HEK293 (cell line): ENCODE measurements around the gene FOXA2.

Source experiments
- CTCF ChIA-PET: fragments of 350-600 bp; formaldehyde crosslinking; extraction: SDS; loops from one replicate; lab custom pipeline; 2021; ENCODE audit warnings: antibody characterized with exemption; lab: Yijun Ruan, JAX
- POLR2A ChIA-PET: fragments of 300-600 bp; formaldehyde crosslinking; extraction: SDS; loops from one replicate; lab custom pipeline; 2020; ENCODE audit warnings: antibody characterized with exemption, inconsistent platforms; lab: Yijun Ruan, JAX
- H3K27ac ChIP-seq: fragments of 200-500 bp; sonication (Bioruptor generic); 2 replicates; pipeline ENCODE4 v1.5.1; 2014; ENCODE audit warnings: low read depth, low read length, control low read depth, inconsistent platforms; ENCODE audit errors: extremely low read depth
- H3K36me3 ChIP-seq, 2 experiments: fragments of 200-500 bp in 1 of 2; sonication (Bioruptor generic) in 1 of 2; 1 replicate in 1 of 2; 2 replicates in 1 of 2; pipeline ENCODE4 v1.5.1; 2014 to 2017; ENCODE audit warnings: inconsistent platforms in 2 of 2, low read length in 2 of 2; ENCODE audit not compliant: control insufficient read depth in 2 of 2, insufficient read depth in 1 of 2
- H3K4me1 ChIP-seq: fragments of 200-500 bp; sonication (Bioruptor generic); 2 replicates; pipeline ENCODE4 v1.5.1; 2014; ENCODE audit warnings: mild to moderate bottlenecking, low read length, inconsistent platforms; ENCODE audit not compliant: control insufficient read depth, insufficient read depth
- H3K4me3 ChIP-seq: 2 replicates; pipeline ENCODE4 v1.5.1; 2011; ENCODE audit warnings: low read depth, mild to moderate bottlenecking, control low read depth, low read length, moderate library complexity
- H3K9me3 ChIP-seq: fragments of 200-500 bp; sonication (Bioruptor generic); 2 replicates; pipeline ENCODE4 v1.5.1; 2014; ENCODE audit warnings: low read depth, low read length, inconsistent platforms; ENCODE audit not compliant: control insufficient read depth, insufficient read depth
- SCRT2 ChIP-seq: fragments of 450-650 bp; formaldehyde crosslinking; IDR thresholded peaks from 2 replicates; pipeline ENCODE4 v1.5.1; 2016; ENCODE audit warnings: missing biosample characterization, missing genetic modification characterization
- ZBTB48 ChIP-seq: fragments of 450-650 bp; formaldehyde crosslinking; IDR thresholded peaks from 2 replicates; pipeline ENCODE4 v1.5.1; 2016; ENCODE audit warnings: missing biosample characterization, missing genetic modification characterization
- ZNF140 ChIP-seq: fragments of 450-650 bp; formaldehyde crosslinking; IDR thresholded peaks from 2 replicates; pipeline ENCODE4 v1.5.1; 2016; ENCODE audit warnings: missing biosample characterization, missing genetic modification characterization
- ZNF2 ChIP-seq: fragments of 450-650 bp; formaldehyde crosslinking; IDR thresholded peaks from 2 replicates; pipeline ENCODE4 v1.5.1; 2016; ENCODE audit warnings: missing biosample characterization, missing genetic modification characterization
- ZNF404 ChIP-seq: fragments of 450-650 bp; formaldehyde crosslinking; IDR thresholded peaks from 2 replicates; pipeline ENCODE4 v1.5.1; 2017; ENCODE audit warnings: missing biosample characterization, missing genetic modification characterization
- ZNF473 ChIP-seq: fragments of 450-650 bp; formaldehyde crosslinking; IDR thresholded peaks from 2 replicates; pipeline ENCODE4 v1.5.1; 2017; ENCODE audit warnings: missing biosample characterization, missing genetic modification characterization
- ZNF513 ChIP-seq: fragments of 450-650 bp; IDR thresholded peaks from 2 replicates; pipeline ENCODE4 v1.5.1; 2018; ENCODE audit warnings: missing biosample characterization, missing genetic modification characterization
- ZNF514 ChIP-seq: fragments of 450-650 bp; formaldehyde crosslinking; IDR thresholded peaks from 2 replicates; pipeline ENCODE4 v1.5.1; 2016; ENCODE audit warnings: missing biosample characterization, missing genetic modification characterization
- ZNF518A ChIP-seq: fragments of 450-650 bp; formaldehyde crosslinking; conservative IDR thresholded peaks from 2 replicates; pipeline ENCODE4 v1.5.1; 2016; ENCODE audit warnings: low read depth, missing biosample characterization, missing genetic modification characterization
- ZNF658 ChIP-seq: fragments of 450-650 bp; formaldehyde crosslinking; IDR thresholded peaks from 2 replicates; pipeline ENCODE4; 2016; ENCODE audit warnings: missing biosample characterization, missing genetic modification characterization
- ZNF704 ChIP-seq: fragments of 450-650 bp; formaldehyde crosslinking; IDR thresholded peaks from 2 replicates; pipeline ENCODE4 v1.5.1; 2016; ENCODE audit warnings: missing biosample characterization, missing genetic modification characterization
- ZNF785 ChIP-seq: fragments of 450-650 bp; formaldehyde crosslinking; IDR thresholded peaks from 2 replicates; pipeline ENCODE4 v1.5.1; 2016; ENCODE audit warnings: missing biosample characterization, missing genetic modification characterization

FOXA2 gene

GRCh38 chr20:22599258-22599657 lies 14.9 kb upstream of the FOXA2 start (continued):
- peak; percentile 82 for TF ChIP-seq ZNF518A (tag by site-specific recombination)
- TF ChIP-seq ZNF140 (tag by site-specific recombination) = peak; percentile 40; the same call in 1 of the 2 replicates

GRCh38 chr20:22597303-22597702 lies 12.9 kb upstream of the FOXA2 start:
- CTCF ChIA-PET = interaction anchor here (0.7 to 5.2 kb wide), 4 partner anchors 10 to 259 kb away, joined by 3 to 41 read pairs (median 3); no protein-coding TSS in a partner anchor
- Histone ChIP-seq H3K9me3 (no peaks in the 10 kb centered on the region), H3K27ac (no peak overlapping the region)
- TF ChIP-seq ZNF404 (no peak), ZNF514 (tag by site-specific recombination) (no peak), ZNF473 (no peak), ZNF2 (tag by site-specific recombination) (no peak), ZNF785 (tag by site-specific recombination) (no peak), ZNF704 (no peak)
- TF ChIP-seq, all 188 proteins: peak for 0
- Histone ChIP-seq H3K36me3 (no peaks in the 10 kb centered on the region), H3K4me1 (no peaks in the 10 kb centered on the region), H3K4me3 (no peak overlapping the region)
- POLR2A ChIA-PET = no interaction called here

- TF ChIP-seq ZNF513 (tag by site-specific recombination) (no peak), ZBTB48 (tag by site-specific recombination) (no peak), ZNF658 (no peak), SCRT2 (tag by site-specific recombination) (no peak)
- no peaks in the 10 kb centered on the region for H3K4me1 ChIP-seq
- no peaks in the 10 kb centered on the region for H3K9me3 ChIP-seq
- ChIA-PET POLR2A (no interaction called here), CTCF (interaction anchor here (0.7 to 1.8 kb wide), 4 partner anchors 93 to 255 kb away, joined by 3 to 20 read pairs (median 6); no protein-coding TSS in a partner anchor)
- H3K36me3 ChIP-seq = no peaks in the 10 kb centered on the region
- no peak overlapping the region for H3K4me3 ChIP-seq
- H3K27ac ChIP-seq = no peak overlapping the region
Measured at GRCh38 chr20:22590662-22591061, 6.3 kb upstream of the FOXA2 start.
